ENCODE measurements around the gene EVC. TPM values are rescaled to one million over a fixed set of nuclear protein-coding genes. Genes with fewer than 3 reads are reported as not detected.

Gene EVC
- total RNA-seq, 2 donors from 2014 or later = 7.8 to 10.5 TPM

GRCh38 chr4:5790546-5790857 is 79.5 kb downstream of the EVC start:
- Mint-ChIP-seq H3K4me1 (no peaks in the 10 kb centered on the region), H3K36me3 (ENCODE audit: low read depth) (no peaks in the 10 kb centered on the region), H3K9me3 (no peaks in the 10 kb centered on the region), H3K27me3 (no peaks in the 10 kb centered on the region), H3K4me3 (no peak overlapping the region), H3K27ac (no peak overlapping the region)
- no peak for ATAC-seq (replicated peaks)

- no peak overlapping the region for H3K4me3 Mint-ChIP-seq
- H3K27ac Mint-ChIP-seq = no peak overlapping the region
- no peak for ATAC-seq (replicated peaks)
- no peaks in the 10 kb centered on the region for H3K36me3 Mint-ChIP-seq (ENCODE audit: low read depth)
- H3K4me1 Mint-ChIP-seq = no peaks in the 10 kb centered on the region
- H3K27me3 Mint-ChIP-seq = no peaks in the 10 kb centered on the region
- no peaks in the 10 kb centered on the region for H3K9me3 Mint-ChIP-seq
Measured at GRCh38 chr4:5791654-5792053, 80.7 kb downstream of the EVC start.

- H3K27me3 Mint-ChIP-seq = no peaks in the 10 kb centered on the region
- no peak overlapping the region for H3K27ac Mint-ChIP-seq
- no peaks in the 10 kb centered on the region for H3K4me1 Mint-ChIP-seq
- H3K4me3 Mint-ChIP-seq = no peak overlapping the region
- H3K36me3 Mint-ChIP-seq (ENCODE audit: low read depth) = no peaks in the 10 kb centered on the region
- no peaks in the 10 kb centered on the region for H3K9me3 Mint-ChIP-seq
- ATAC-seq (replicated peaks) = no peak
Measured at GRCh38 chr4:5793514-5793913, 82.5 kb downstream of the EVC start.

GRCh38 chr4:5795580-5795979 is 84.6 kb downstream of the EVC start:
- ATAC-seq (replicated peaks) = no peak
- H3K27me3 Mint-ChIP-seq = no peaks in the 10 kb centered on the region
- H3K36me3 Mint-ChIP-seq (ENCODE audit: low read depth) = no peaks in the 10 kb centered on the region
- H3K9me3 Mint-ChIP-seq = no peaks in the 10 kb centered on the region
- no peaks in the 10 kb centered on the region for H3K4me1 Mint-ChIP-seq
- no peak overlapping the region for H3K27ac Mint-ChIP-seq
- H3K4me3 Mint-ChIP-seq = no peak overlapping the region

- no peak for ATAC-seq (replicated peaks)
- Mint-ChIP-seq H3K4me3 (no peak overlapping the region), H3K27me3 (no peaks in the 10 kb centered on the region), H3K27ac (no peak overlapping the region), H3K4me1 (no peaks in the 10 kb centered on the region), H3K9me3 (no peaks in the 10 kb centered on the region), H3K36me3 (ENCODE audit: low read depth) (no peaks in the 10 kb centered on the region)
Measured at GRCh38 chr4:5796976-5797375, 86.0 kb downstream of the EVC start.

GRCh38 chr4:5797866-5798265 is 86.9 kb downstream of the EVC start:
- Mint-ChIP-seq H3K27me3 (no peaks in the 10 kb centered on the region), H3K9me3 (no peaks in the 10 kb centered on the region), H3K27ac (no peak overlapping the region), H3K4me3 (no peak overlapping the region), H3K36me3 (ENCODE audit: low read depth) (no peaks in the 10 kb centered on the region), H3K4me1 (no peaks in the 10 kb centered on the region)
- ATAC-seq (replicated peaks) = no peak

GRCh38 chr4:5798462-5798861 is 87.5 kb downstream of the EVC start:
- H3K27me3 Mint-ChIP-seq = no peaks in the 10 kb centered on the region
- no peak overlapping the region for H3K27ac Mint-ChIP-seq
- H3K36me3 Mint-ChIP-seq (ENCODE audit: low read depth) = no peaks in the 10 kb centered on the region
- H3K9me3 Mint-ChIP-seq = no peaks in the 10 kb centered on the region
- H3K4me3 Mint-ChIP-seq = no peak overlapping the region
- H3K4me1 Mint-ChIP-seq = no peaks in the 10 kb centered on the region
- no peak for ATAC-seq (replicated peaks)

- Mint-ChIP-seq H3K9me3 (no peaks in the 10 kb centered on the region), H3K4me3 (no peak overlapping the region), H3K36me3 (ENCODE audit: low read depth) (no peaks in the 10 kb centered on the region), H3K4me1 (no peaks in the 10 kb centered on the region), H3K27me3 (no peaks in the 10 kb centered on the region), H3K27ac (no peak overlapping the region)
- ATAC-seq (replicated peaks) = no peak
Measured at GRCh38 chr4:5798946-5799345, 87.9 kb downstream of the EVC start.

GRCh38 chr4:5799406-5799805 is 88.4 kb downstream of the EVC start:
- H3K27me3 Mint-ChIP-seq = no peaks in the 10 kb centered on the region
- H3K9me3 Mint-ChIP-seq = no peaks in the 10 kb centered on the region
- no peaks in the 10 kb centered on the region for H3K36me3 Mint-ChIP-seq (ENCODE audit: low read depth)
- no peak overlapping the region for H3K27ac Mint-ChIP-seq
- no peaks in the 10 kb centered on the region for H3K4me1 Mint-ChIP-seq
- no peak for ATAC-seq (replicated peaks)
- no peak overlapping the region for H3K4me3 Mint-ChIP-seq

GRCh38 chr4:5800496-5800895 is 89.5 kb downstream of the EVC start:
- no peaks in the 10 kb centered on the region for H3K27me3 Mint-ChIP-seq
- H3K4me1 Mint-ChIP-seq = no peaks in the 10 kb centered on the region
- no peak for ATAC-seq (replicated peaks)
- H3K27ac Mint-ChIP-seq = no peak overlapping the region
- H3K4me3 Mint-ChIP-seq = no peak overlapping the region
- no peaks in the 10 kb centered on the region for H3K36me3 Mint-ChIP-seq (ENCODE audit: low read depth)
- H3K9me3 Mint-ChIP-seq = no peaks in the 10 kb centered on the region

- no peaks in the 10 kb centered on the region for H3K27me3 Mint-ChIP-seq
- no peaks in the 10 kb centered on the region for H3K9me3 Mint-ChIP-seq
- H3K4me3 Mint-ChIP-seq = no peak overlapping the region
- no peaks in the 10 kb centered on the region for H3K4me1 Mint-ChIP-seq
- no peak for ATAC-seq (replicated peaks)
- H3K27ac Mint-ChIP-seq = no peak overlapping the region
- H3K36me3 Mint-ChIP-seq (ENCODE audit: low read depth) = no peaks in the 10 kb centered on the region
Measured at GRCh38 chr4:5801696-5802095, 90.7 kb downstream of the EVC start.

GRCh38 chr4:5802565-5802964 is 91.6 kb downstream of the EVC start:
- no peak for ATAC-seq (replicated peaks)
- Mint-ChIP-seq H3K27me3 (no peaks in the 10 kb centered on the region), H3K4me1 (no peaks in the 10 kb centered on the region), H3K9me3 (no peaks in the 10 kb centered on the region), H3K27ac (no peak overlapping the region), H3K4me3 (no peak overlapping the region), H3K36me3 (ENCODE audit: low read depth) (no peaks in the 10 kb centered on the region)

GRCh38 chr4:5804656-5805055 is 93.7 kb downstream of the EVC start:
- no peak for ATAC-seq (replicated peaks)
- no peaks in the 10 kb centered on the region for H3K9me3 Mint-ChIP-seq
- H3K4me3 Mint-ChIP-seq = no peak overlapping the region
- no peaks in the 10 kb centered on the region for H3K36me3 Mint-ChIP-seq (ENCODE audit: low read depth)
- no peak overlapping the region for H3K27ac Mint-ChIP-seq
- no peaks in the 10 kb centered on the region for H3K27me3 Mint-ChIP-seq
- no peaks in the 10 kb centered on the region for H3K4me1 Mint-ChIP-seq

GRCh38 chr4:5805270-5805669 is 94.3 kb downstream of the EVC start:
- no peaks in the 10 kb centered on the region for H3K36me3 Mint-ChIP-seq (ENCODE audit: low read depth)

GRCh38 chr4:5808081-5808741 is 97.2 kb downstream of the EVC start:
- Mint-ChIP-seq H3K27me3 (no peaks in the 10 kb centered on the region), H3K9me3 (no peaks in the 10 kb centered on the region), H3K27ac (no peak overlapping the region), H3K4me3 (no peak overlapping the region), H3K36me3 (ENCODE audit: low read depth) (peaks cover 7% of the 10 kb centered on the region), H3K4me1 (no peaks in the 10 kb centered on the region)
- ATAC-seq (replicated peaks) = no peak

More at GRCh38 chr4:5805270-5805669, 94.3 kb downstream of the EVC start:
- Mint-ChIP-seq H3K27ac (no peak overlapping the region), H3K4me3 (no peak overlapping the region), H3K4me1 (no peaks in the 10 kb centered on the region), H3K27me3 (no peaks in the 10 kb centered on the region), H3K9me3 (no peaks in the 10 kb centered on the region)
- ATAC-seq (replicated peaks) = no peak

- no peaks in the 10 kb centered on the region for H3K27me3 Mint-ChIP-seq
- no peaks in the 10 kb centered on the region for H3K9me3 Mint-ChIP-seq
- H3K36me3 Mint-ChIP-seq (ENCODE audit: low read depth) = peaks cover 7% of the 10 kb centered on the region
Measured at GRCh38 chr4:5809216-5809776, 98.3 kb downstream of the EVC start.

More at GRCh38 chr4:5809216-5809776, 98.3 kb downstream of the EVC start:
- no peak overlapping the region for H3K27ac Mint-ChIP-seq
- H3K4me3 Mint-ChIP-seq = no peak overlapping the region
- no peaks in the 10 kb centered on the region for H3K4me1 Mint-ChIP-seq
- ATAC-seq (replicated peaks) = peak; percentile 5
